Measurements from ENCODE around the gene UTP11.
"Not testable (repeated sequence)": the region's sequence is repeated elsewhere in the genome, so short reads cannot be mapped to it uniquely, and the experiment has no call there.

The UTP11 gene

DNA sequence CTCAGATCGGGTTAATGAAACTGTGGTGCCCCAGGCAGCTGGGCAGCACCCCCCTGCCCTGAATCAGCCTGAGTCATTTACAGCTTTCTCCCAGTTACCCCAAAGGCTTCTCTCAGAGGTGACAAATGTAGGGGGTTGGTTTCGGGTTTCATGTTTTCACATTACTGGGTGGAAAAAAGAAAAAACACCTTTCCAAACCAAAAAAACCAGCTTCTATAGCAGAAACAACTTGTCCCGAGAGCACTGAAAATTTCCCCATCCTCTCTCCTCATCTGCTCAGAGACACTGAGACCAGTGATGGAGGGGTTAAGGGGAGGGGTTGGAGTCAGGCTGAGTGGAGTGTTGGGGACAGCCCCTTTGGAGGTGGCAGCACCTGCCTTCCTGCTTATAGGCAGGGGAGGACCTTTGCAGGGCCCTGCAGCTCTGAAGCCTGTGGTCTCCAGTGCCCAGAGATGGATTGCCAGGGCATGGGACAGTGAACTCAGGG is 15.6 kb downstream of the UTP11 start:
- DNase-seq: no peak

DNA sequence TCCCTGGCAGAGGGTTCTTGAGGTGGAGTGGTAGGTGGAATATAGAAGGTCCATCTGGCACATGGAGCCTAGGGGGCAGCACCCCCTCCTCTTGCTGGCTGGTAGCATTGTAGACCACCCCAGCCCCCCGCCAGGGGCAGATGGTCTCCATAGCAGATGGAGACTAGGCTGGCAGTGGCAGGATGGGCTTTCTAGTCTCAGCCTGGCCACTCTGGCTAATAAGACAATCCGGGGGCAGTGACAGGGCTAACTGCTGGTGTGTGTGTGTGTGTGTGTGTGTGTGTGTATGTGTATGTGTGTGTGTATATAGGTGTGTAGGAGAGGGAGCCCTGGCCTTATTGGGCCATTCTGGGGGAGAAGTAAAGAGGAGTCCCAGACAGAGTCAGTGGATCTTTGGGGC is 16.1 kb downstream of the UTP11 start:
- DNase-seq: no peak

DNA sequence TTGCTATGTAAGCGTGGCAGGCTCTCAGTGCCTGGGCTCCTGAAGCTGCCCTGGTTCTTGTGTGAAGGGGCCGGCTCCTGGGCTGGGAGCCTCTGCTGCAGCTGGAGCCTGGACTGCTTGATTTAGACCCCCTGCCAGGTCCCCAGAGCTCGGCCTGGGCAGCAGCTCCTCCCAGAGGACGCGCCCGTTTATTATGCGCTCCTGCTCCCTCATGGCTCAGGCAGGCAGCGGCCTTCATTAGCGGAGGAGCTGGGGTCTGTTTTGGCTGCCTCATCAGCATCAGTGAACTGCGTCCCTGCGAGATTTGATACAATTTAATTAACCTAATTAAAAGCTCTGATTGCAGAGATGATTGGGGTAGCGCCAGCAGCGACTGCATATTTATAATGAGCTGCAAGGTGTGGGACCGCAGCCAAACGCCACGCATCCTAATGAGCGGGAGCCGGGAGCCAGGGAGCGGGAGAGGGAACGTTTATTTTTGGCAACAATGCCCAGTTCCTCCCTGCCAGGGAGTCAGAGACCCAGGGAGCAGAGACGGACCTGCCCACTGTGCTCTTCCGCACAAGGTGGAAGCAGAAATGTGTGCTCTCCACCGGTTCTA is 16.6 kb downstream of the UTP11 start:
- no peak for DNase-seq

DNA sequence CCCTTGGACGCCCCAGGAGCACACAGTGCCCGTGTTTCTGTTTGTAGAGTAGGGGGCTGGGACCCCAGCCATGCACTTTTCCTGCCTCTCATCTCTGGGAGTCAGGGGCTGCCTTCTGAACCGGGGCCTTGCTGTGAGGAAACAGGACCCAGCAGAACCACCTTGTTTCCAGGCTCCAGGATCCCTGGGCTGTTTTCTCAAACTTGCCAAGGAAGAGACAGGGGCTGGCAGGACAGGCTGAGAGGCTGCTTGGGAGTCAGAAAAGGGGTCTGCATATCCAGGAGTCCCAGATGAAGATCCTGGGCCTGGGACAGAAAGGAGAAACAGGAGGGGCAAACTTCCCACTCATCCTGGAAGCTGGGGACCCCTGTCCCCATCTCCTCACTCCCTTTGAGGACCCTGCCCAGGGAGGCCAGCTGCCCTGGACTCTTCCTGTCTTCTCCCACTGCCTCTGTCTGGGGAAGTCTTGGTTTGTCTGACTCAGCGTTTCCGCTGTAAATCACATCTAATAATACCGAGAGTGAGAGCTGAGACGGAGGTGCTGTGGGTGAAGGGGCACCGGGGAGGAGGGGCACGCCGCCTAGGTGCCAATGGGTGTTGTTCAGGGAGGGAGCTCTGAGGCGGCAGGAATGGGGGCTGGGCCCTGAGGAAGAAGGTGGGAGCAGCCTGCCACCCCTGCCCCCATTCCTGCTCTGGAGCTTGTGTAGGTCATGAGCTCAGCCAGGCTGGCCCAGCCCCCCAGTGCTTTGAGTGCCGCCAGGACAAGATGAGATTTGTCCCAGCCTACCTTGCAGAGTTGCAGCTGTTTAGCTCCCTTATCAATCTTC is 17.4 kb downstream of the UTP11 start:
- no peak for DNase-seq

DNA sequence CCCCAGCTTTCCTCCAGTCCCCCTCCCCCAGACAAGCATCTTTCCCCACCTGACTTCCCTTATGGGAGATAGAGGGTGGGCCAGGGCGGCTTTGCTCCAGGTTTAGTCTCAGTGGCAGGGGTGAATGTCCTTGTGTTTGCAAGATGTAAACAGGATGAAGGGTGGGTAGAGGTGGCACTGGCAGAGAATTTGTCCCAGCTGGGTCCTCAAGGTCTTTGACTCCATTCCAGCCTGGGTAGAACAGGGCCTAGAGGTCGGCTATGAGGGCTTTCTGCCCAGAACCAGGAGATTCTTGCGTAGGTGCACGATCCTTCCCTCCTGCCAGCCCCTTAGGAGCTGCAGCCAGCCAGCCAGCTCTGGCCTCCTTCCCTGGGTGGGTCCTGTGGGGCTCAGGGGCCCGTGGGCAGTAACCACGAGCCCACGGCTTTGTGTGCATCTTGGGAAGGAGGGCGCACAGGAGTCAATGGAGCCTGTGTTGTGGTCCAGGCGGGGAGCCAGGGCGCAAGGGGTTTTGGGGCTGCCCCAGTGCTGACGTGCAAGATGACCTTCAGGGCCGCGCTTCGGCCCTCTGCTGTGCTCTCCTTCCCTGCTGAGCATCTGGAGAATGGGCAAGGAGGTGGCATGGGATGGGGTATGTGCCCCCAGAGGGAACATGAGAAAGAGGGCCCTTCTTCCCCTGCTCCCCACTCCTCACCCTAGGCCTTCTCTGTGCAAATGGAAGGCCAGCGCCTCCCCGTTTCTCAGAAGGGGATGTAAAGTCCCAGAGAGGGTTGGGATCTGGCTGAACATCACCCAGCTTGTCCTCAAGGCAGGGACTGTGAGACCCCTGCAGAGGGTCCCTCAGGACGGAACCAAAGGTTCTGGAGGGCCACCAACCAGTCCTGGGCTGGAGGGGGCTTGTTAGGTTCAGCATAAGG is 18.3 kb downstream of the UTP11 start:
- no peak for DNase-seq

DNA sequence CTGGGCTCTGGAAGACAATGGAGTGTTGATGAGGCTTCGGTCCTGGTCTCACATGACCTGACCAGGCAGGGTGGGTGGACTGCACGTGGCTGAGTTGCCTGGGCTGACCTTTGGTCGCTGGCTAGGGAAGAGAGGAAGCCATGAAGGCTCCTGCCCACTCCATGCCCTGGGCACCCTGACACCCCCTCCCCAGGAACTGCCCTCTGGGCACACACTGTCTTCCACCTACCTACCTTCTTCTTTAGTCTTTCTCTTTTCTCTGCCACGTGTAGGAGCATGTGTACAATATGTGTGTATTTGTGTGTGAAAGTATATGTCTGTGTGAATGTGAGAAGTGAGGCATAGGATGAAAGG is 19.0 kb downstream of the UTP11 start:
- no peak for DNase-seq

DNA sequence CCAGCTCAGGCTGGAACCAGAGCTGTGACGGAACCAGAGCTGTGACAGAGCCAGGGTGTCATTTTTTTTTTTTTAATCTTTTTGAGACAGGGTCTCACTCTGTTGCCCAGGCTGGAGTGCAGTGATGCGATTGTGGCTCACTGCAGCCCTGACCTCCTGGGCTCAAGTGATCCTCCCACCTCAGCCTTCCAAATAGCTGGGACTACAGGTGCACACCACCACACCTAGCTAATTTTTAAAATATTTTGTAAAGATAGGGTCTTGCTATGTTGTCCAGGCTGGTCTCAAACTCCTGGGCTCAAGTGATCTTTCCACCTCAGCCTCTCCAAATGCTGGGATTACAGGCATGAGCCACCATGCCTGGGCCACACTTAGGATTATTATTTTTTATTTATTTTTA is 20.5 kb downstream of the UTP11 start:
- not testable (repeated sequence) for DNase-seq

DNA sequence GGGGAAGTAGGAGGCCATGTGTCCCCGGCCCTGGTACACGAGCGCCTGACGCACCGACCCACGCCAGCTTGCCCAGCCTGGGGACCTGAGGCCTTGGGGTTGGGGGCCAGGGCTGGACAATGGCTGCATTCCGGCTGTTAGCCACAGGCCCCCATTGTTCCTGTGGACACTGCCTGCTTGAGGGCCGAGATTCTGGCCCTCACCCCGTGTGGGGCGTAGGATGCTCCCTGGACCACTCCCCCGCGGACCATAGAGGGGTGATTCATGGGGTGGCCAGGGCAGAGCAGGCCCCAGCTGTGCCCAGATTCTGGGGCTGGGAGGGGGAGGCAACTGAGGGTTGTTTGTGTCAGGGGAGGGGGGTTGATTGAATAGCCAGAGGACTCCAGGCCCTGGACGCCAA is 22.3 kb downstream of the UTP11 start:
- no peak for DNase-seq

DNA sequence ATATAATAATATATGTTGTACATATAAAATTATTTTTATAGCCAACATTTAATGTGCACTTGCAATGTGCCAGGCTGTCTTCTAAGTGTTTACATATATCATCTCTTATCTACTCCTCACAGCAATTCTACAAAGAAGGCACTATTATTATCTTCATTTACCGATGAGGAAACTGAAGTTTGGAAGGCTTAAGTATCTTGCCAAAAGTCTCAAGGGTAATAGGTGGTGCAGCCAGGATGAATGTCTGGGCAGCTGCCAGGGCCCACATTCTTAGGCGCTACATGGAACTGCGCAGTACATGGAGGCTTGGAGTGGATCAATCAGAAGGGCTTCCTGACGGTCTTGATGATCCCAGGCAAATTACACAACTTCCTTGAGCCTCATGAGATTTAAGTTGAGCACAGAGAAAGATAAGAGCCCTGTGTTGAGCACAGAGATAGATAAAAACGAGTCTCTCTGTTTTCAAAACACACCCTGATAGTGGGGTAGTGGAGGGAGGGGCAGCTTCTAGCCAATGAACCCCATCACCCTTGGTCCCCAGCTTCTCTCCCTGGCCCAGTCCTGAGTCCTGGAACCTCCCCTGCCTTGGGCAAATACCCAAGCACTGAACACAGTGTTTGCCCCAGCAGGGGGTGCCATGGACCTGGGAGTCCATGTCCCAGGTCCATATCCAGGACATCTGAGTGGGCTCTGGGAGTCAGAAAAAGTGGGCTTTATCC is 24.8 kb downstream of the UTP11 start:
- no peak for DNase-seq

DNA sequence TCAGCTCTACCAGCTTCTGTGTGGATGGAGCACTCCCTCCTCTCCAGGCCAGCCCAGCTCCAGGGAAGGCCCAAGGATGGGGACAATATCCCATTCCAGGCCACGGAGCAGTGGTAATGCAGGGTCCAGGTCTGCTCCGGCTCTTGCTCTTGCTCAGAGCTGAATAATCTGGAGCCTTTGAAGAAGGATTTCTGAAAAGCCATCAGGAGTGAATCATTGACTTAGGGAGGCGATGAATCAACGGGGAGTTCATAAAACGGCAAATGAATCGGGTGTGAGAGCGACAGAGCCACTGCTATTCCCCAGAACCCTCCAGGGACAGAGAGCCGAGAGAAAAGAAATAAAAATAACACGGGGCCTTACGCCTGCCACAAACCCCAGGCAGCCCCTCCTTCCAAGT is 26.3 kb downstream of the UTP11 start:
- DNase-seq: no peak

DNA sequence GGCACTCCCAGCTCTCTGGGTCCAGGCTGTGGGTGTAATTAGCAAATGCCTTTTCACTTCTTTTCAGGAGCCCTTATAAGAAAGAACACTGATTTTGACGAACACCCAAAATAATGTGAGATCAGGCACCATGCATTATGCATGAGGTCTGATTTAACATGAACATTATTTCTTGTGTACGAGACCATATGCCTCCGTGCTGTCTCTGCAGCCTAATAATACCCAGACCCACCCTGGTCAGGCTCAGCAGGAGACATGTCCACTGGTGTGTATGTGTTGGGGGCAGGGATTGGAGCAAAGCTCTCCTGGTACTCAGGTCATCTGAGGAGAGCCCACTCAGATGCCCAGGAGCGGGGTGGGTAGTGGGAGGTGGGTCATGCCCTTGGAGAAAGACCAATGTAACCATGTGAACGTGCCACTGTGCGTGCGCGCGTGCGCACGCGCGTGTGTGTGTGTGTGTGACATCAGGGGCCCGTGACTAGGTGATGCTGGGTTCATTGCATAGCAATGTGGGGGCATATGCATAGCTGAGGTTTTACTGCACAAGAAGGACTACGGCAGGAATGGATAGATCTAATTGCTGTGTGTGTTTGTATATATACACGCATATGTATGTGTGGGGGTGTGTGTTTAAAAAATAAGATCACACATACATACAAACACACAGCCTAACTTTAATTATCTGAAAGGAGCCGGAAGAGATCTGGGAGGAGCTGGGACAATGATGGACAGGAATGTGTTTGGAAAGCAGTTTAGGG is 27.0 kb downstream of the UTP11 start:
- DNase-seq: no peak

DNA sequence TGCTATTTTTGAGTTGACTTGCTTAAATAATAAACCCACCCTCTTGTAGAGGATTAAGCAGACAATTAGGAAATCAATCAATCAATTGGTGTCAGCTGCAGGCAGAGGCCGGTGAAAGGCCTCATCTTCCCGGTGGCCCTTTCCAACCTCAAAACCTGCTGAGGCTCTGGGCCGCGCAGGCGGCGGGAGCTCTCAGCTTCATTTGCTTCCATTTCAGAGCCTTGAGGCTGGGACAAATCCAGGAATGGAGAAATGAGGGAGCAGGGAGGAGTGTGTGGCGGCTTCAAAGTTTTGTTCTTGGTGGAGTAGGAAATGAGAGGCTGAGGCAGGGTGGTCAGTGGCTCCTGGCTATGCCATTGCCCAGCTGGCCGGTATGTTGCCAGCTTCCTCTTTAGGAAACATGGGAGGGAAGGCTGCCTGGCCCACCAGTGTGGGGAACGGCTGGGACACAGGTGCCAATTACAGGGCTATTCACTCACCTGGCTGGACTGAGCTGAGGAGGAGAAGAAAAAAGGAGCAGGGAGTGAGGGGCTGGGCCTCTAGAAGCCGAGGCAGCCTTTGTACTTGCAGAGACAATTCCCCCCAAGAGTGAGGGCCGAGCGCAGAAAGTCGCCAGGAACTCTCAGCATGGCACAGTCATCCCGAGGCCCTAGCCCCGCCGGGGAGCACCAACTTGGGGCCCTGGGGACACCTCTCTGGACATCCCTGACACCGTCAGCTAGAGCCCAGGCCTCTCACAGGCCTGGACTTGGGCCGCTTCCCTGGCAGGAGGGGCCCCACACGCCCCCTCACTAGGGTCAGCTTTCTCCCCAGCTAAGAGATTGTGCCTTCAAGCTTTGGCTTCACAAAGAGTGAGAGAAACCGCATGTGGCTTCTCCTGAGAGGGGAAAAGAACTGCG is 29.7 kb downstream of the UTP11 start:
- DNase-seq: no peak

DNA sequence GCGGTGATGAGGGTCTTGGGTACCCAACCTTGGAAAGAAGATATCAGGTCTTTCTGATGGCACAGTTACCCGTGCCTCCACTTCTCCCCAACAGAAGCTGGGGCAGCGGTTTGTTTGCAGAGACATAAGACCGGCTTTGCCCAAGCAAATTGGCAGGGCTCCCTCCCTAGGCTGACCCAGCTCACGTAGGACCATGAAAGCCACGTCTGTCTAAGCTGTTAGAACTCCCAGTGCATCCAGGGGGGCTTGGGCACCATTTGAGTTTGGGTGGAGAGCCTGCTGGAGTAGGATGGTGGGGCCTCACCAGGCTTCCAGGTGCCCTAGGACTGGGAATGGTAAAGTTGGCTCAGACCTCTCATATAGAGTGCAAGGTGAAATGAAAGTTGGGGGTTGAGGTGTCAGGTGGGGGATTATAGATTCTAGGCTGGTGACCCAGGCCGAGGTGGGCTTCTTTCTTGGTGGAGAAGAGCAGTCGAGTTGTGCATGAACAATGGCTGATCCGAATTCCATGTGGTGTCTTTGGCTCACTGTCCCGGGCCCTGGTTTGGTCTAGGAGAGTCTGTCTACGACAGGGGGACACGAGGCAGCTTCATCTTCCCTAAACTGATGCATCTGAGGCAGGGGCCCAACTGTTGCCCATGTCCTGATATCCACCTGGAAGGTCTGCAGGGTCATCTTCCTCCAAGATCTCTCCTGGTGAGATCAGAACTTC is 30.7 kb downstream of the UTP11 start:
- DNase-seq: no peak

DNA sequence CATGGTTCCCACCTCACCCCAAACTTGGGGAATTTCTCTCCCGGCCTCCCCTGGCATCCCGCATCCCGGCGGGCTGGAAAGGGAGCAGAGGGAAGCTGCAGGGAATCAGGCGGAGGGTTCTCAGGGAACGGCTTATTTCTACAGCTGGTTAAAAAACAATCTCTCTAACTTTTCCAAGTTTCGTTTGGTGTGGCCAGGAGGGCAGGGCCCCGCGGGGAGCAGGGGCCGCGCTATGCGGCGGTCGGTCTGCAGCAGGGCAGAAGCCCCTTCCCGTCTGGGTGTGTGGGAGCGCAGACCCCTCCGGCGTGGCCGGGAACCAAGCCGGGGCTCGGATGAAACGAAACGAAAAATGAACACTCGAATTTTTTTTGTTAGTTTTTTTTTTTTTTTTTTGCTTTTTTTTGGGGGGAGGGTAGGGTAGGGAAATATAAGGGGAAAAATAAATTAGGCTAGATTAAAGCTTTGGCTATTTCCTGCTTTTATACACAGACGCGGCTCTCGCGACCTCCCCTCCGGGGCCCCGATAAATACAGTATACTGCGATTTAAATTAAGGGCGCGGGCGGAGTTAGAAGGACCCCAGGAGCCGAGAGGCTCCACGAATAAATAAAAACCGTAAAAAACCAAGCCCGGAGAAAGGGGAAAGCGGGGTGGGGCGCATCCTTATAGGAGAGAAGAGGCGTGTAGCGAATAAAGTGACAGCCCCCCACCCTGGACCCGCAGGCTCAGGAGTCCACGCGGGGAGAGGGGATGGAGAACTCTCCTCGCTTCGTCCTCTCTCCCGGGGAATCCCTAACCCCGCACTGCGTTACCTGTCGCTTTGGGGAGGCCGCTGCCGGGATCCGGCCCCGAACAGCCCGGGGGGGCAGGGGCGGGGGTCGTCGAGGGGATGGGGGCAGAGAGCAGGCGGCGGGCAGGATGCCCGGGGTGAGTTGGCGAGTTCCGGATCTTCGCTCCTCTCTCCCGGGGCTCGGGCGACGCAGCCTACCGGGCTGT is 32.0 kb downstream of the UTP11 start:
- DNase-seq: no peak

DNA sequence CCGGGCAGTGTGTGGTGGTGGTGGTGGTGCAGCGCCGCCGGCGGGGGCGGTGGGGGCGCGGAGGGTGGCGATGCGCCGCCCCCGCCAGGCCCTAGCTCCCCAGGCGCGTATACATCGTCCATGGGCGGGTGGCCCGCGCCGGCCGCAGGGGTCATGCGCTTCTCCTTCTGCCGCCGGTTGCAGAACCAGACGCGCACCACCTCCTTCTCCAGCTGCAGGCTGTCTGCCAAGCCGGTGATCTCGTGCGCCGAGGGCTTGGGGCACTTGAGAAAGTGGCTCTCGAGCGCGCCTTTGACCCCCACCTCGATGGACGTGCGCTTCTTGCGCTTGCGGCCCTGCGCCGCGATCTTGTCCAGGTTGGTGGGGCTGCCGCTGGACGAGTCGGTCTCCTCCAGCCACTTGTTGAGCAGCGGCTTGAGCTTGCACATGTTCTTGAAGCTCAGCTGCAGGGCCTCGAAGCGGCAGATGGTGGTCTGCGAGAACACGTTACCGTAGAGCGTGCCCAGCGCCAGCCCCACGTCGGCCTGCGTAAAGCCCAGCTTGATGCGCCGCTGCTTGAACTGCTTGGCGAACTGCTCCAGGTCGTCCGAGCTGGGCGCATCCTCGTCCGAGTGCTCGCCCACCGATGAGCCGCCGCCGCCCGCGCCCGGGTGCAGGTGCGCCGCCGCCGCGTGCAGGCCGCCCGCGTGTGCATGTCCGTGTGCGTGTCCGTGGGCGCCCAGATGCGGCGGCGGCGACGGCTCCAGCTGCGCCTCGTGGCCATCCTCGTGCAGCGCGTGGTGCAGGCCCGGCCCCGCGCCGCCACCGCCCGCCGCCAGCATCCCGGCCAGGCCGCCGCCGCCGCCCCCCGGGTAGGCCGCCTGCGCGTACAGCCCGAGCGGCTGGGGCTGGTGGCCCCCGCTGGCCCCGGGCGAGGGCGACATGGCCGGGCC is 33.1 kb downstream of the UTP11 start:
- no peak for DNase-seq

DNA sequence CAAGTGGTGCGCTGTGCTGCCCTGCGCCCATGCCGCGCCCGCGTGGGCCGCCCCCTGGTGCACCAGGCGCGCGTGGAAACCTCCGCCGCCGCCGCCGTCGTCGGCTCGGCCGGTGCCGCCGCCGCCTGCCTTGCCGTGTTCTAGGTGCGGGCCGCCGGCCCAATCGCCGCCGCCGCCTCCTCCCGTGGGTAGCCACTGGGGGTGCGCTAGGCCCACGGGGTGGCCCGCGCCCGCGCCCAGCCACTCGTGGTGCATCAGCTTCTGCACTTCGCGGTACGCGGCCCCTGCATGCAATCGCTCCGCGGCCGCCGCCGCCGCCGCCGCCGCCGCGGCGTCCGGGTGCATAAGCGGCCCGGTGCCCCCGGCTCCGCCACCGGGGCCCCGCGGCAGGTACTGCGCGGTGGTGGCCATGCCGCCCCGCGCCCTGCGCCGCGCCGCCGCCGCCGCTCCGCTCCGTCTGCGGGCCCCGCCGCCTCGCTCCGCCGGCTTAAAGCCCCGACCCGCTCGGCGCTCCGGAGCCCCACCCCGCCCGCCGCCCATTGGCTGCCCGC is 33.9 kb downstream of the UTP11 start, which contains the start of gene POU3F1:
TSS of gene POU3F1 (minus strand) at position 461 of the 551 bp plus-strand sequence. CDS start at position 411, 50 bp downstream.
- no peak for DNase-seq

DNA sequence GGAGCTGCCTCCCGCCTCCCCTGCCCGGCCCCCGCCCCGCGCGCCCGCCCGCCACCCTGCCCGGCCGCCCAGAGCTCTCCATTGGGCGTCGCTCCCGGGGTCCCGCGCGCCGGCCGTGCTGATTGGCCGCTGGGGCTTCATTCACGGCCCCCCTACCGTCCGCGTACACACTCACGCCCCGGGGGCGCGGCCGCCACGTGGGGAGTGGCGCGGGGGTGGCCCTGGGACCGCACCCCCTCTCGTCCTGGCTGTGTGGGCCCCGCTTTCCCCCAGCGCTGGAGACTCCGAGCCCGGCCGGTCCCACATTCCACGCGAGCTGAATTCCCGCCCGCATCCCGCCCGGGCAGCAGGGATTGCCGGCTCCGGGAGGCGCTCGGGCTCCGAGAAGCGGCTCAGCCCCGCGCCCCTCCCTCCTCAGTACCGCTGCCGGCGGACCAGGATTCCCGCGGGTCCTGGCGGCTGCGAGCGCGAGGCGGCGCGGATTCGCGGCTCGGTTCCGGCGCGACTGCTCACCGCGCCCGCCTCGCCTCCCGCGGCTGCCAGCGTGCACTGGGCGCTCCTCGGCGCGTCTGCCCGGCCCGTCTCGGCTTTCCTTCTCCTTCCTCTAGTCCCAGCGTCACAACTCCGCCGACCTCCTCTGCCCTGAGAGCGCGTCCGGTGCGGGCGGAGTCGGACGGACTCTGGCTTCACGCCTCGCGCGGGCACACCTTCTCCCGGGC is 34.5 kb downstream of the UTP11 start:
- no peak for DNase-seq

Data from NCI-H187 treated with DMSO at 0.1 percent for 48 hours (cell line).